ENCODE data around the gene TSPAN2.

TSPAN2 gene

DNA sequence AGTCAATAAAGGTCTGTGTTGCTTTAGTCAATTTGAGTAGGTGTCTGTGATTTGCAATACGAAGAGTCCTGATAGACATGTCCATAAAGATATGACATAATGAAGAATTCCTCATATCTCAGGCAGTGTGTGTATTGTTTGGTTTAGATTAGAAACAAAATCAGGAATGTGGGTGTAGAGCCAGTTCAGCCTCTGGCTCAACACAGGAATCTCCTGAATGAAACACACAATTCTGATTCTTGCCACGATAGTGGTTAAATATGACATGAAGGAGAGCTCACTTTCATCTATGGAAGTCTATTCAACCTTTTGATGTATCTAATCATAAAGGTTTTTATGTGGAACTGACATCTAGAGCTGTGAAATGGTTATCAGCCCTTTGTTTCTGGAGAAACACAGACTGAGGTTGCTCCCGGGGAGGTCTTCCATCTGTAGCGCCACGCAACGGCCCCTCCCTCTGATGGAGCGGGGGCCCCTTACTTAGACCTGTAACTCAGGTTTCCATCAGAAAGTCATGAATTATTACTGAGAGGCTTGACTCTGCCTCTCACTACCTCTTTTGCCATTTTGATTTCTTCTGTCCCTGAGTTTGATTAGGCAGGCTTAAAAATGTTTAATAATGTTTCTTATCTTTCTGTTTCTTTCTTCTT is 19.5 kb downstream of the TSPAN2 start:
- TF ChIP-seq, protein P1, sequence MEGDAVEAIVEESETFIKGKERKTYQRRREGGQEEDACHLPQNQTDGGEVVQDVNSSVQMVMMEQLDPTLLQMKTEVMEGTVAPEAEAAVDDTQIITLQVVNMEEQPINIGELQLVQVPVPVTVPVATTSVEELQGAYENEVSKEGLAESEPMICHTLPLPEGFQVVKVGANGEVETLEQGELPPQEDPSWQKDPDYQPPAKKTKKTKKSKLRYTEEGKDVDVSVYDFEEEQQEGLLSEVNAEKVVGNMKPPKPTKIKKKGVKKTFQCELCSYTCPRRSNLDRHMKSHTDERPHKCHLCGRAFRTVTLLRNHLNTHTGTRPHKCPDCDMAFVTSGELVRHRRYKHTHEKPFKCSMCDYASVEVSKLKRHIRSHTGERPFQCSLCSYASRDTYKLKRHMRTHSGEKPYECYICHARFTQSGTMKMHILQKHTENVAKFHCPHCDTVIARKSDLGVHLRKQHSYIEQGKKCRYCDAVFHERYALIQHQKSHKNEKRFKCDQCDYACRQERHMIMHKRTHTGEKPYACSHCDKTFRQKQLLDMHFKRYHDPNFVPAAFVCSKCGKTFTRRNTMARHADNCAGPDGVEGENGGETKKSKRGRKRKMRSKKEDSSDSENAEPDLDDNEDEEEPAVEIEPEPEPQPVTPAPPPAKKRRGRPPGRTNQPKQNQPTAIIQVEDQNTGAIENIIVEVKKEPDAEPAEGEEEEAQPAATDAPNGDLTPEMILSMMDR (IDR thresholded peaks at IDR 0.05; ENCODE audit: low read length, missing control alignments) = no peak
- H3K4me3 ChIP-seq (replicated peaks; ENCODE audit: low read depth, low read length) = no peak overlapping the region
- DNase-seq (ENCODE audit: low read depth) = no peak

DNA sequence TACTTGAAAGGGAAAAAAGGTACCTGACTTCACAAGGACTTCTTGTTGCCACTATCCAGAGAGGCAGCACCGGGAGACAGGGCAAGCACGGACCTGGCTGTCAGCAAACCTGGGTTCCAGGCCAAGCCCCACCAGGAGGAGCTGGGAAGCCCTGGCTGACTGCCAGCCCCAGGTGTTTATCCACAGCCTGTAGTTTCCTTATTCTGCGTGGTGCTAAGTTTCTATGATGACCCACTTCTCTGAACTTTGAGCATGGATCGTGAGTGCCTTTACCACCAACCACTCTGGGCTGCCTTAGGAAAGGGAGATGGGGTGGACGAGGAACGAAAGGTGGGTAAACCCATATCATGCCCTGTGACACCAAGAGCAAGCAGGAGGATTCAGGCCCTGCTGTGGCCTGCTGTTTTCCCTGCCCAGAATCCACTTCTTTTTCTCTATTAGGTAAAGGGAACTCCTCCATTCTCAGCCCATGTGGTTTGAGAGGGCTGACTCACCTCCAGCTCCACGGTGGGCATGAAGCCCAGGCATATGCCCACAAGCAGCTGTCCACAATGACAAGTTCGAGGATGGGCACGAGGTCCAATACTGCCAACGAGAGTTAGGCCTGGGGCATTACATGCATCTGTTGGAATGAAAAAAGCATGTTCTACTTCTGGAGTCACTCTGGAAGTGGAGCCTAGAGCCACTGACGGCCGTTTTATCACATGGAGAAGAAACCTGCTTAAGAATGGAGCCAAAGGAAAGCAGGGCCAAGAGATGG is 20.3 kb downstream of the TSPAN2 start:
- TF ChIP-seq, protein P1 (IDR thresholded peaks at IDR 0.05; ENCODE audit: low read length, missing control alignments) = no peak
- DNase-seq (ENCODE audit: low read depth) = no peak
- no peak overlapping the region for H3K4me3 ChIP-seq (replicated peaks; ENCODE audit: low read depth, low read length)

DNA sequence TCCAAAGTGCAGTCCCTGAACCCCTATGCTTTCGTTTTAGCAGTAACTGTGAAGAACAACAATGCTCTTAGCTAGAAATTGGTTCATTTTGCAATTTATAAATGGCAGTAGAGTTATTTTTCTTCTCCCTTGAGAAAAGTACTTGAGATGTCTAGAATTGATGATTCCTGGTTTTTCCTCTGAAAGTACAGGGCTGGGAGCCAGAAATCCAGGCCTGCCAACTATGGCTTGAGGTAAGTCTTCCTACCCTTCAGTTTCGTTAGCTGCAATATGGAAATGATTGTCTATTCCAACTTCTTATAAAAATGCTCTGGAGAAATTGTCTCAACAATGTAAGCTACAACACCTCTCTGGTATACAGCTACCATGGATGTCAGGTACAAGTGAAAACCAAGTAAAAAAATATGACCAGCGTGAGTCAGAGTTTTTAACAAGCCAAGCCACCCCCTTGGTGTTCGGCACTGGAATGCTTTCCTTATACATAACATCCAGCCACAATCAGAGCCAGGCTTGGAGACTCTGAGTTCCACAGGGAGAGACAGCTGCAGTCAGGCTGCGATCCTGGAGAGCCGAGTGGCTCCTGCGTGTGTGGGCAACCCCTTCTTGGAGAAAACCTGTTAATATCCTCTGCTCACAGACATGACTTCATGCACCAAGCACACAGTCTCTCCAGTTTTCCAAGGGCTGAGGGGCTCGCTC is 22.0 kb downstream of the TSPAN2 start:
- DNase-seq (ENCODE audit: low read depth) = no peak
- H3K4me3 ChIP-seq (replicated peaks; ENCODE audit: low read depth, low read length) = no peak overlapping the region
- TF ChIP-seq, protein P1 (IDR thresholded peaks at IDR 0.05; ENCODE audit: low read length, missing control alignments) = no peak

DNA sequence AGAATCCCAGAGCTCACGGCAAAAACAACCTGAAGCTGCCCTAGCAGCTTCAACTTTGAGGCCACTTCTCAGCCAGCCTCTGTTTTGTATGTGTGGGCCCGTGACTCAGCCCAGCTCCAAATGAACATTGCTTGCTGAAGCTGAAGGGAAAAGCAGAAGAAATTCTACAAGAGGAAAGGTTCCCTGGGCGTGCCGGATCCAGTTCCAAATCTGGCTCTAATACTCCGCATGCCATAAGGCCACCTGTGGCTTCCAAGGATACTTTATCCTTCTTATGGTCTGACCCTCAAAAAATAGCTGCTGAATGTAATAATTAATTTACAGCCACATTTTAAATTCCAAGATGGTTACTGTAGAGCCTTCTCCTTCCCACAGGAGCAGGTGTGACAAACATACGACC is 24.3 kb downstream of the TSPAN2 start:
- H3K4me3 ChIP-seq (replicated peaks; ENCODE audit: low read depth, low read length) = no peak overlapping the region
- no peak for DNase-seq (ENCODE audit: low read depth)
- TF ChIP-seq, protein P1 (IDR thresholded peaks at IDR 0.05; ENCODE audit: low read length, missing control alignments) = no peak

DNA sequence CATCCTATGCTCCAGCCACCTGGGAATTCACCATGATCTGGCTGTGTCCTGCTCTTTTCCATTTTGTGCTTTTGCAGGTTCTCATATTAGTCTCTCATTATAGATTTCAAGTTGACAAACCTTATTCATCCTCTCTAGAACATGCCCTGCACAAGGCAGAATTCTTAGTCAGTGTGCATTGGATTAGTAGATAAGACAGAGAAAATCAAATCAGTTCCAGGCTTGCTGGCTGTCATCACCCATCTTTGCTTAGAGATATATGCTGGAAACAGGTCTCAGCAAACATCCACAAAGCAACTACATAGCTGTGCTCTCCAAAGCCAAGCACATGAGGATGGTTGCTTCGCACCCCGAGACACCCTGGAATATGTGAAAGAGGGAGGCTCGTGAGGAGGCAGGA is 24.8 kb downstream of the TSPAN2 start:
- TF ChIP-seq, protein P1 (IDR thresholded peaks at IDR 0.05; ENCODE audit: low read length, missing control alignments) = no peak
- DNase-seq (ENCODE audit: low read depth) = no peak
- H3K4me3 ChIP-seq (replicated peaks; ENCODE audit: low read depth, low read length) = no peak overlapping the region

DNA sequence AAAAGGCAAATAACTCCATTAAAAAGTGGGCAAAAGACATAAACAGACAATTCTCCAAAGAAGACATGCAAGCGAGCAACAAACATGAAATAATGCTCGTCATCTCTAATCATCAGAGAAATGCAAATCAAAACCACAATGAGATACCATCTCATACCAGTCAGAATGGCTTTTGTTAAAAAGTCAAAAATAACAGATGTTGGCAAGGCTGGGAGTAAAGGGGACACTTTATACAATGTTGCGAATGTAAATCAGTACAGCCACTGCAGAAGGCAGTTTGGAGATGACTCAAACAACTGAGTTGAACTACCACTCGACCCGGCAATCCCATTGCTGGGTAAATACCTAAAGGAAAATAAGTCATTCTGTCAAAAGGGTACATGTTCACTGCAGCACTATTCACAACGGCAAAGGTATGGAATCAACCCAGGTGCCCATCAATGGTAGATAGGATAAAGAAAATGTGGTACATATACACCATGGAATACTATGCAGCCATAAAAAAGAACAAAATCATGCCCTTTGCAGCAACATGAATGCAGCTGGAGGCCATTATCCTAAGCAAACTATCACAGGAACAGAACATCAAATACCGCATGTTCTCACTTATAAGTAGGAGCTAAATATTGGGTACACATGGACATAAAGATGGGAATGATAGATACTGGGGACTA is 25.9 kb downstream of the TSPAN2 start:
- no peak for DNase-seq (ENCODE audit: low read depth)
- TF ChIP-seq, protein P1 (IDR thresholded peaks at IDR 0.05; ENCODE audit: low read length, missing control alignments) = no peak
- no peak overlapping the region for H3K4me3 ChIP-seq (replicated peaks; ENCODE audit: low read depth, low read length)
